Cardiac fibroblast (primary cell): Measurements from ENCODE around the gene ERN2.
A peak's percentile ranks its signal among the peaks of the same experiment; 100 is the strongest.
"Not testable (repeated sequence)": the region's sequence is repeated elsewhere in the genome, so short reads cannot be mapped to it uniquely, and the experiment has no call there.

Source experiments
- DNase-seq, 2 donors: peaks; one replicate each; pipeline versions ENCODE4 v3.0.0 to v3.0.0-alpha.2; 2010; ENCODE audit warnings: low read depth in 2 of 2
- H3K4me3 ChIP-seq, 2 donors: replicated peaks in 1 of 2; 1 replicate in 1 of 2; 2 replicates in 1 of 2; pipeline ENCODE4 v1.5.1; 2011; ENCODE audit warnings: low read depth in 2 of 2, low read length in 2 of 2, mild to moderate bottlenecking in 2 of 2, moderate library complexity in 1 of 2
- CTCF ChIP-seq: IDR thresholded peaks from one replicate; pipeline ENCODE4 v1.5.1; 2011; ENCODE audit warnings: low read depth, mild to moderate bottlenecking, low read length, inconsistent platforms

ERN2 gene

GRCh38 chr16:23712976-23713375 lies at the start of gene ERN2:
Gene ERN2, minus strand, starts transcription at chr16:23713222. Its CDS starts 35 bp downstream, at chr16:23713187.
- no peak for DNase-seq
- no peak within 1 kb of the TSS for H3K4me3 ChIP-seq
- no peak for TF ChIP-seq CTCF

GRCh38 chr16:23757937-23758619 lies 45.1 kb upstream of the ERN2 start:
- no peak for DNase-seq
- no peak overlapping the region for H3K4me3 ChIP-seq
- TF ChIP-seq CTCF, result no peak

GRCh38 chr16:23757116-23757515 lies 44.1 kb upstream of the ERN2 start:
- DNase-seq, result no peak
- no peak overlapping the region for H3K4me3 ChIP-seq
- TF ChIP-seq CTCF, result no peak

- H3K4me3 ChIP-seq, result no peak overlapping the region
- TF ChIP-seq CTCF, result no peak
- DNase-seq, result no peak
Measured at GRCh38 chr16:23755484-23755809, 42.4 kb upstream of the ERN2 start.

- TF ChIP-seq CTCF, result no peak
- peak within 1 kb of the TSS in 1 of 2 donors; percentile 27 for H3K4me3 ChIP-seq
- no peak for DNase-seq
Measured at GRCh38 chr16:23754594-23755483, 41.8 kb upstream of the ERN2 start, which contains the start of gene CHP2. Gene CHP2, plus strand, starts transcription at chr16:23755026. Its CDS starts 24 bp downstream, at chr16:23755050.

GRCh38 chr16:23753908-23754593 lies 41.0 kb upstream of the ERN2 start:
- DNase-seq, result no peak
- no peak for TF ChIP-seq CTCF
- H3K4me3 ChIP-seq, result no peak overlapping the region

- not testable (repeated sequence) for H3K4me3 ChIP-seq, DNase-seq
Measured at GRCh38 chr16:23751053-23751452, 38.0 kb upstream of the ERN2 start.
